Hepatocyte (in vitro differentiated cells): Measurements from ENCODE around the gene CCL1. TPM values are rescaled to one million over a fixed set of nuclear protein-coding genes. Genes with fewer than 3 reads are reported as not detected.

Source experiments
- DNase-seq: peaks from one replicate; pipeline ENCODE4 v3.0.0-alpha.2; 2016; ENCODE audit warnings: low spot score
- H2AFZ ChIP-seq: fragments of 200-600 bp; sonication (generic); 2 replicates; pipeline ENCODE4 v1.6.0; 2016; ENCODE audit warnings: antibody characterized with exemption, mild to moderate bottlenecking
- H3K27ac ChIP-seq: fragments of 200-600 bp; sonication (generic); 2 replicates; pipeline ENCODE4 v1.5.1; 2016; ENCODE audit warnings: mild to moderate bottlenecking
- H3K27me3 ChIP-seq: fragments of 200-600 bp; sonication (generic); 2 replicates; pipeline ENCODE4 v1.6.1; 2016
- H3K36me3 ChIP-seq: fragments of 200-600 bp; sonication (generic); replicated peaks from 2 replicates; pipeline ENCODE4 v1.5.1; 2016; ENCODE audit warnings: low read depth; ENCODE audit not compliant: insufficient read depth
- H3K4me1 ChIP-seq: fragments of 200-600 bp; sonication (generic); 2 replicates; pipeline ENCODE4 v1.5.1; 2016; ENCODE audit warnings: mild to moderate bottlenecking, moderate library complexity; ENCODE audit not compliant: insufficient read depth
- H3K4me2 ChIP-seq: fragments of 200-600 bp; sonication (generic); 2 replicates; pipeline ENCODE4 v1.6.0; 2016
- H3K4me3 ChIP-seq: fragments of 200-600 bp; sonication (generic); 2 replicates; pipeline ENCODE4 v1.5.1; 2016; ENCODE audit warnings: mild to moderate bottlenecking
- H3K79me2 ChIP-seq: fragments of 200-600 bp; sonication (generic); 2 replicates; pipeline ENCODE4 v1.6.0; 2017; ENCODE audit warnings: mild to moderate bottlenecking
- H3K9me2 ChIP-seq: fragments of 200-600 bp; sonication (generic); replicated peaks from 2 replicates; pipeline ENCODE4 v1.6.0; 2017; ENCODE audit warnings: mild to moderate bottlenecking; ENCODE audit not compliant: insufficient read depth
- H3K9me3 ChIP-seq: fragments of 200-600 bp; sonication (generic); 2 replicates; pipeline ENCODE4 v1.5.1; 2016; ENCODE audit warnings: low read depth, mild to moderate bottlenecking
- H4K20me1 ChIP-seq: fragments of 200-600 bp; sonication (generic); 2 replicates; pipeline ENCODE4 v1.6.0; 2016; ENCODE audit warnings: mild to moderate bottlenecking; ENCODE audit not compliant: insufficient read depth, poor library complexity, severe bottlenecking
- EZH2 ChIP-seq: fragments of 200-600 bp; sonication (generic); IDR thresholded peaks from 2 replicates; pipeline ENCODE4 v1.6.1; 2016; ENCODE audit warnings: antibody characterized with exemption, mild to moderate bottlenecking, borderline replicate concordance
- EZH2phosphoT487 ChIP-seq: fragments of 200-600 bp; sonication (generic); IDR thresholded peaks from one replicate; pipeline ENCODE4 v1.6.1; 2018; ENCODE audit warnings: antibody characterized with exemption, mild to moderate bottlenecking, low read depth, moderate library complexity; ENCODE audit not compliant: unreplicated experiment, severe bottlenecking
- WGBS: methylation state at CpG from one replicate; pipeline ENCODE4 v1.1.6; 2016; ENCODE audit warnings: low lambda C conversion rate; ENCODE audit errors: missing lambda C conversion rate; 5-methylcytosine and 5-hydroxymethylcytosine counted together
- polyA plus RNA-seq: library from polyadenylated mRNA; unstranded; fragments of >200 nt; fragmentation: Nextera tagmentation; extraction: Ambion mirVana; gene quantifications from 2 replicates; pipeline ENCODE4 v1.2.1, GENCODE V29; 2016
- total RNA-seq: library from RNA; depleted of rRNA; stranded (reverse); fragments of >200 nt; gene quantifications from 2 replicates; pipeline ENCODE4 v1.2.3, GENCODE V29; 2014
- TF ChIP-seq, protein P1 (sequence below): fragments of 200-600 bp; sonication (generic); IDR thresholded peaks from 2 replicates; pipeline ENCODE4 v1.5.1; 2016; ENCODE audit warnings: antibody characterized with exemption, mild to moderate bottlenecking; ENCODE audit not compliant: poor library complexity

CCL1 gene
- total and polyA plus RNA-seq, 2 experiments from 2014 or later = not detected

DNA sequence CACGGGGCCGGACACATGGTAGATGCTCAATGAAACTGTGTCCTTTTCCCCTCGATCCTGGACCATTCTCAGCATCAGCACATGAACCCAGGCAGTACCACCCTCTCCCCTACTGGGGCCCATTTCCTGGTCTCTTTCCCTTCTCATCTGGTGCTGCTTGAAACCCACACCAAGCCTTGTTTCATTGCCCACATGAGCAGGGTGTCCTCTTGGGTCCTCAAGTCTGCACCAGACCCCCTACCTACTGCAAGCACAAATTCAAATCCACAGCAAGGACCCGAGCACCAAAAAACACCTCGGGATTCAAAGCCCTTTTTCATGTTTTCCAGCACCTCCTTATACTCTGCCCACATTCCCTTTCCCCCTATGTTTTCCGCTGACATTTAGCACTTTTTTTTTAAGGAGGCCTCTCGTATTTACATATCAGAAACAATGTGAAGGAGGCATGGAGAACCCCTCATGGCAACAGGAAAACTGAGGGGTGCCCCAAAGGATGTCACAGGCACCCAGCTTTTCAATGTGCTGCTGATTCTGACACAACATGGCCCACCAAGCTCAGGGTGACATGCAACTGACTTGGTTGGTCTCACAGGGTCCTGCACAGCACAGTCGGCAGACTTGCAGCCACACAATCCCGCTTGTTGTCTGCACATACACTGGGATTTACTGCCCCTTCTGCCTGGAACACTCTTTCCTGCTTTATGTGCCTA, 4.6 kb upstream of the CCL1 start:
- 90% methylated on average over 9 of the region's 9 CpGs for WGBS
- Histone ChIP-seq H3K27ac (no peak overlapping the region), H3K27me3 (peaks cover 10% of the 10 kb centered on the region), H3K9me2 (no peaks in the 10 kb centered on the region), H4K20me1 (no peaks in the 10 kb centered on the region), H3K4me3 (no peak overlapping the region), H3K4me1 (peaks cover 11% of the 10 kb centered on the region), H3K36me3 (no peaks in the 10 kb centered on the region), H2AFZ (no peak overlapping the region), H3K79me2 (no peaks in the 10 kb centered on the region), H3K4me2 (no peak overlapping the region), H3K9me3 (no peaks in the 10 kb centered on the region)
- DNase-seq = no peak
- TF ChIP-seq EZH2phosphoT487 = no peak
- TF ChIP-seq, protein P1, sequence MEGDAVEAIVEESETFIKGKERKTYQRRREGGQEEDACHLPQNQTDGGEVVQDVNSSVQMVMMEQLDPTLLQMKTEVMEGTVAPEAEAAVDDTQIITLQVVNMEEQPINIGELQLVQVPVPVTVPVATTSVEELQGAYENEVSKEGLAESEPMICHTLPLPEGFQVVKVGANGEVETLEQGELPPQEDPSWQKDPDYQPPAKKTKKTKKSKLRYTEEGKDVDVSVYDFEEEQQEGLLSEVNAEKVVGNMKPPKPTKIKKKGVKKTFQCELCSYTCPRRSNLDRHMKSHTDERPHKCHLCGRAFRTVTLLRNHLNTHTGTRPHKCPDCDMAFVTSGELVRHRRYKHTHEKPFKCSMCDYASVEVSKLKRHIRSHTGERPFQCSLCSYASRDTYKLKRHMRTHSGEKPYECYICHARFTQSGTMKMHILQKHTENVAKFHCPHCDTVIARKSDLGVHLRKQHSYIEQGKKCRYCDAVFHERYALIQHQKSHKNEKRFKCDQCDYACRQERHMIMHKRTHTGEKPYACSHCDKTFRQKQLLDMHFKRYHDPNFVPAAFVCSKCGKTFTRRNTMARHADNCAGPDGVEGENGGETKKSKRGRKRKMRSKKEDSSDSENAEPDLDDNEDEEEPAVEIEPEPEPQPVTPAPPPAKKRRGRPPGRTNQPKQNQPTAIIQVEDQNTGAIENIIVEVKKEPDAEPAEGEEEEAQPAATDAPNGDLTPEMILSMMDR = no peak
- TF ChIP-seq EZH2 = no peak

DNA sequence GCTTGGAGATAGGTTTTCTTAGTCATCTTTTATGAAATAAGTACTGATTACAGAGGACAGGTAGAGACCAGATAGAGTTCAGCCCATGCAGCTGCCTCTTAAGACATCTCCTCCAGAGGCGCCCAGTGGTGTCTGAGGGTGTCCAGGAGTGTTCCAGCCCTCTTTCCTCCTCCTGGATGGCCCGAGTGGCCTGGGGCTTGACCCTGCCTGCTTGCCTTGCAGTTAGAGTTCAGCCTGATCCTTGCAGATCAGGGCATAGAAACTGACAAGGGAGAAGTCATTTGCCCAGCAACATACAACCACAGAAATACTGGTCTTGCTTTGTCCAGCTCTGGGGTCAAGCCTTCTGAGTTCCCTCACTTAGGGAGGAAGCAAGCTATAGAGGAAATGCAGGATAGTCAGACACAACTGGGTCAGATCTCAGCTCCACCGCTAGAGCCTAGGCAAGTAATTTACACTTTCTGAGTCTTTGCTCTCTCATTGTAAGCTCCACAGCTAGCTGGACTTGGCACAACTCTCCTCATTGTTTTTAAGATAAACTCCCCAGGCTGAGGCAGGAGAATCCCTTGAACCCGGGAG, 3.6 kb upstream of the CCL1 start:
- no peak overlapping the region for H3K4me2 ChIP-seq

DNA sequence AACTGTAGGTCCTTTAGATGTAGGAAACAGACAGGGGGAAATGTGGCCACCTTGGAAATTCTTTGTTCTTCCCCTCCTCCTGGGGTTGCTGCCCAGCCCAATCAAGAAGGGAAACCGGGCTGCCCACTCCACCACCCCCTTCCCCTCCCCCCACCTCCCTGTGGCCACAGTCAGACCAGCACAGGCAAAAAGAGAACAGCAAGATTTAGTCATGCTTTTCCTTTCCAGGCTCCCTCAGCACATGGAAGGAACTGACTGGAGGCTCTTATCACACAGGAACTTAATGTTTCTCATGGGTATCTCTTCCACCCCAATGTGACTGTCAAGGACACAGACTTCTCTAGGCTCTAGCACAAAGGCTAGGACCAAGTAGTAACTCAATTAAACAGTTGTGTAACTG, 3.0 kb upstream of the CCL1 start:
- Histone ChIP-seq H3K9me3 (no peaks in the 10 kb centered on the region), H4K20me1 (no peaks in the 10 kb centered on the region), H3K79me2 (no peaks in the 10 kb centered on the region), H3K4me3 (no peak overlapping the region), H2AFZ (no peak overlapping the region), H3K36me3 (no peaks in the 10 kb centered on the region), H3K27me3 (peaks cover 10% of the 10 kb centered on the region), H3K27ac (no peak overlapping the region), H3K4me2 (no peak overlapping the region), H3K9me2 (no peaks in the 10 kb centered on the region), H3K4me1 (peaks cover under 1% of the 10 kb centered on the region)
- 63% methylated on average over 1 of the region's 1 CpG for WGBS
- no peak for TF ChIP-seq EZH2
- TF ChIP-seq, protein P1 = no peak
- no peak for TF ChIP-seq EZH2phosphoT487
- DNase-seq = no peak

More for the DNA sequence above, 3.6 kb upstream of the CCL1 start:
- no peak for TF ChIP-seq EZH2
- Histone ChIP-seq H3K36me3 (no peaks in the 10 kb centered on the region), H3K4me1 (peaks cover 7% of the 10 kb centered on the region), H3K9me2 (no peaks in the 10 kb centered on the region), H2AFZ (no peak overlapping the region), H3K9me3 (no peaks in the 10 kb centered on the region), H3K27me3 (peaks cover 10% of the 10 kb centered on the region), H3K79me2 (no peaks in the 10 kb centered on the region), H3K27ac (no peak overlapping the region), H4K20me1 (no peaks in the 10 kb centered on the region), H3K4me3 (no peak overlapping the region)
- 72% methylated on average over 4 of the region's 4 CpGs for WGBS
- DNase-seq = no peak

DNA sequence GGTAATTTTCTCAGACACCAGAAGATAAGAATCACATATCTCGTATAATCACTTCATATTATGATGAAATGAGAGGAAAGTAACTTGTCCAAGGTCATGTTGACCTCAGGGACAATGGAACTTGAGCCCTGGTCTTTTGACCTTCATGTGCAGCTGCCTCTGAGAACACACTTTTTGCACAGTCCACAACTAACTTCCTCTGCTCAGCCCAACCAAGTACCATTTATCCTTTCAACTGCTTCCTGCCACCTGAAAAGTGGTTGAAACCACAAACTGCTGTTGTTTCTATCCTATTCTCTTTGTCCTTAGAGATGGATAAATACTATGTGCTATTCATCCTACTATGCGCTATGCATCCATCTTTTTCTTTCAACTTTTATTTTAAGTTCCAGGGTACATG, 2.3 kb upstream of the CCL1 start:
- no peak for DNase-seq
- no peaks in the 10 kb centered on the region for H3K9me3 ChIP-seq
- H3K4me3 ChIP-seq = no peak overlapping the region
- TF ChIP-seq EZH2 (no peak), EZH2phosphoT487 (no peak)
- TF ChIP-seq, protein P1 = no peak
- WGBS = 93% methylated on average over 2 of the region's 2 CpGs
- no peak overlapping the region for H2AFZ ChIP-seq
- H4K20me1 ChIP-seq = no peaks in the 10 kb centered on the region
- no peaks in the 10 kb centered on the region for H3K4me1 ChIP-seq
- no peak overlapping the region for H3K4me2 ChIP-seq
- no peak overlapping the region for H3K27ac ChIP-seq
- no peaks in the 10 kb centered on the region for H3K79me2 ChIP-seq
- no peaks in the 10 kb centered on the region for H3K9me2 ChIP-seq
- H3K27me3 ChIP-seq = peaks cover 10% of the 10 kb centered on the region
- no peaks in the 10 kb centered on the region for H3K36me3 ChIP-seq
